ENCODE measurements around the gene ATXN2L.
"Not testable (repeated sequence)": the region's sequence is repeated elsewhere in the genome, so short reads cannot be mapped to it uniquely, and the experiment has no call there.

ATXN2L gene, protein sequence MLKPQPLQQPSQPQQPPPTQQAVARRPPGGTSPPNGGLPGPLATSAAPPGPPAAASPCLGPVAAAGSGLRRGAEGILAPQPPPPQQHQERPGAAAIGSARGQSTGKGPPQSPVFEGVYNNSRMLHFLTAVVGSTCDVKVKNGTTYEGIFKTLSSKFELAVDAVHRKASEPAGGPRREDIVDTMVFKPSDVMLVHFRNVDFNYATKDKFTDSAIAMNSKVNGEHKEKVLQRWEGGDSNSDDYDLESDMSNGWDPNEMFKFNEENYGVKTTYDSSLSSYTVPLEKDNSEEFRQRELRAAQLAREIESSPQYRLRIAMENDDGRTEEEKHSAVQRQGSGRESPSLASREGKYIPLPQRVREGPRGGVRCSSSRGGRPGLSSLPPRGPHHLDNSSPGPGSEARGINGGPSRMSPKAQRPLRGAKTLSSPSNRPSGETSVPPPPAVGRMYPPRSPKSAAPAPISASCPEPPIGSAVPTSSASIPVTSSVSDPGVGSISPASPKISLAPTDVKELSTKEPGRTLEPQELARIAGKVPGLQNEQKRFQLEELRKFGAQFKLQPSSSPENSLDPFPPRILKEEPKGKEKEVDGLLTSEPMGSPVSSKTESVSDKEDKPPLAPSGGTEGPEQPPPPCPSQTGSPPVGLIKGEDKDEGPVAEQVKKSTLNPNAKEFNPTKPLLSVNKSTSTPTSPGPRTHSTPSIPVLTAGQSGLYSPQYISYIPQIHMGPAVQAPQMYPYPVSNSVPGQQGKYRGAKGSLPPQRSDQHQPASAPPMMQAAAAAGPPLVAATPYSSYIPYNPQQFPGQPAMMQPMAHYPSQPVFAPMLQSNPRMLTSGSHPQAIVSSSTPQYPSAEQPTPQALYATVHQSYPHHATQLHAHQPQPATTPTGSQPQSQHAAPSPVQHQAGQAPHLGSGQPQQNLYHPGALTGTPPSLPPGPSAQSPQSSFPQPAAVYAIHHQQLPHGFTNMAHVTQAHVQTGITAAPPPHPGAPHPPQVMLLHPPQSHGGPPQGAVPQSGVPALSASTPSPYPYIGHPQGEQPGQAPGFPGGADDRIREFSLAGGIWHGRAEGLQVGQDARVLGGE

DNA sequence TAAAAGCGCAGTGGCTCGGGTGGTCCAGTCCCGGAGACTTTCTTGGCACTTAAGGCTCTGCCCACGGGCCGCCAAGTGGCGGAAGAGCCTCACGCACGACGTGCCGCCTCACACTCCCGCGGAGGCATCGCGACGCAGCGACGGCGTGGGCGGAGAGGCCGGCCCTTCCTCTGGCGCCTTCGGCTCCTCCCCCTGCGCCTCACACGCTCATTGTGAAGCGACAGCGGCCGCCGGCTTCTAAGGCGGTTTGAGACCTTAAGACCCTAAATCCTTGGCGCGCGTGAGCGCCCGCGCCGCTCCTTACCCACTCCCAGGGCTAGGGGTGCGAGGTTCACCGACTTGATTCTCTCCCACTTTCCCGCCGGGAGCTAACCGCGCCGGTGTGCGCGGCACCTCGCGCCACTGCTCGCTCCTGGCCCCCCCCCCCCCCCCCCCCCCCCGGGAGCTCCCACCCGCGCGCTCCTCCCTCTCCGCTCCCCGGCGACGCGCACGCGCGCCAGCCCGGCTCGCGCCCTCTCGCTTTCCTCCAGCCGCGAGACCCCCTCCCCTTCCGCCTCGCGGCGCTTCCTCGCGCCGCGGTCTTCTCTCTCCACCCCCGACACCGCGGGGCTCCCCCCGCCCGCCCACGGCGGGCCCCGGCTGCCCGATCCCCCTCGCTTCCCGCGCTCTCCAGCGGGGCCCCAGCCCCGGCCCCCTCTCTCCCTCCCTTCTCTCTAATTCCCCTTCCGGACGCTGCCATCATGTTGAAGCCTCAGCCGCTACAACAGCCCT, at the start of gene ATXN2L:
ATXN2L (plus strand) TSS at position 480 of the 771 bp plus-strand sequence; CDS start at position 741, 261 bp downstream.
- DNase-seq (ENCODE audit: low spot score) = peak; percentile 96

DNA sequence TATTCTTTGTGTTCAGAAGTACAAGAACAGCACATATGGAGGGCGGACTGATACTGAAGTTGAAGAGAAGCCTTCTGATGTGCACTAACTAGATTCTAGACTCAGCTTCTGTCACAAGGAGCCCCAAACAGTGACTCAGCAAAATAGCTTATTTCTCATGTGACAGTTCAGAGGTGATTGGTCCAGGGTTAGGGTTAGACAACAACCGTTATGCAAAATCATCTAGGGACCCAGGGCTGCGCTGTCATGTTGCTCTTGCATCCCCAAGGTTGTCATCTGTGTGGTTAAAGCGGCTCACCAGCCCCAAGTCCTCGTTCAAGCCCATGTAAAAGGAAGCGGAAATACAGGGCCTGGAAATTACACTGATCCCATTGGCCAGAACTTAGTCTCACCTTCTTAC, 41.1 kb upstream of the ATXN2L start:
- not testable (repeated sequence) for DNase-seq (ENCODE audit: low spot score)

DNA sequence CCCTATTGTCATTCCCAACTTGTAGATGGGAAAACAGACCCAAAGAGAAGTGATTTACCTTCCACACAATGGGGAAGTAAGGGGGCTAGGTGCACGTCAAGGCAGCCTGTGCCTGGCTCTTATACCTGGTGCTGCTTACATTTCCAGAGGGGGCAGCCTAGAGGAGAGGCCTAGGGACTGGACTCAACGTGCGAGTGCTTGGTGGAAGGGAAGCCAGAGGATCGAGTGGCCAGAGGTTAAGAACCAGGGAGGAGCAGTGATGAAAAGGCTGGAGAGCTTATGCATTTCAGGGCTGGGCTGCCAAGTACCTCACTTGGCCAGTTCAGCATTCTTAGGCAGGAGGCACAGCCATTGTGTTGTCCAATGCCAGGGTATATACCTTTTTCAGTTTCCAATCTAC, 40.4 kb upstream of the ATXN2L start:
- DNase-seq (ENCODE audit: low spot score) = not testable (repeated sequence)

DNA sequence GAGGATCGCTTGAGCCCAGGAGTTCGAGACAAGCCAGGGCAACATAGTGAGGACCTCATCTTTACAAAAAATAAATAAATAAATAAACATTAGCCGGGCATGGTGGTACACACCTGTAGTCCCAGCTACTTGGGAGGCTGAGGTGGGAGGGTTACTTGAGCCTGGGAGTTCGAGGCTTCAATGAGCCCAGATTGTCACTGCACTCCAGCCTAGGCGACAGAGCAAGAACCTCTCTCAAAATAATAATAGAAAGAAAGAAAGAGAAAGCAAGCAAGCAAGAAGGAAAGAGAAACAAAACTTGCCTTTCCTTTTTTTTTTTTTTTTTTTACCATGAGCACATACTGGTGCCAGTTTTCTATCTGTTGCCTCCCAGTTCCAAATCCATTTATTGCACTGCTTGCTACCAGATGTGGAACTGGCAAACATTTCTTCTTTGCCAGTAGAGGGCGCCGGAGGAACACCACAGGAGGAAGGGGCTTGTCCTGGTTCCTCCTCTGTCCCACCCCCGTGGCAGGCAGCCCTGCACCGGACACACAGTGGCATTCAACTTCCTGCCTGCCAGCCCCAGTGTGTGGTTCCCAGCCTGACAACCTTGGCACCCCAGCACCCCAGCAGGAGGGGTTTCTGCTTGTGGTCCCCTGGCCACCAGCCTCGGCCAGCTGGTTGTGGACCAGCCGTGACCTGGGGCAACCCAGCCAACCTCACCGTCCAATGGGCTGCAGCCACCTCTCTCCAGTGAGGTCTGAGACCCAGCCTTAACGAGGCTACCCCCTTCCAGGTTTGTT, 20.4 kb upstream of the ATXN2L start:
- DNase-seq (ENCODE audit: low spot score) = not testable (repeated sequence)

DNA sequence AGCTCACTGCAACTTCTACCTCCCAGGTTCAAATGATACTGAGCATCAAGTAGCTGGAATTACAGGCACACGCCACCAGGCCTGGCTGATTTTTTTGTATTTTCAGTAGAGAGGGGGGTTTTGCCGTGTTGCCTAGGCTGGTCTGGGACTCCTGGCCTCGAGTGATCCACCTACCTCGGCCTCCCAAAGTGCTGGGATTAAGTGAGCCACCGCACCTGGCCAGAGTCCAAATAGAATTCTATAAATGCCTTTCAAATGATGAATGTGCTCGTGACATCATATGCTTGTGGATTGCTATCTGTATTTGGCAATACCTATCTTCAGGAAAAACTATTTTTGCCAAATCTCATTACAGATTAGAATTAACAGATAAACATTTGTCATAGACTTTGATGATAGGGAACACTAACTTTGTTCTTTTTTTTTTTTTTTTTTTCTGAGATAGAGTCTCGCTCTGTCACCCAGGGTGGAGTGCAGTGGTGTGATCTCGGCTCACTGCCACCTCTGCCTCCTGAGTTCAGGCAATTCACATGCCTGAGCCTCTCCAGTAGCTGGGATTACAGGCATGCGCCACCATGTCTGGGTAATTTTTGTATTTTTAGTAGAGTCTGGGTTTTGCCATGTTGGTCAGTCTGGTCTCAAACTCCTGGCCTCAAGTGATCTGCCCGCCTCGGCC, 15.2 kb upstream of the ATXN2L start:
- DNase-seq (ENCODE audit: low spot score) = not testable (repeated sequence)

DNA sequence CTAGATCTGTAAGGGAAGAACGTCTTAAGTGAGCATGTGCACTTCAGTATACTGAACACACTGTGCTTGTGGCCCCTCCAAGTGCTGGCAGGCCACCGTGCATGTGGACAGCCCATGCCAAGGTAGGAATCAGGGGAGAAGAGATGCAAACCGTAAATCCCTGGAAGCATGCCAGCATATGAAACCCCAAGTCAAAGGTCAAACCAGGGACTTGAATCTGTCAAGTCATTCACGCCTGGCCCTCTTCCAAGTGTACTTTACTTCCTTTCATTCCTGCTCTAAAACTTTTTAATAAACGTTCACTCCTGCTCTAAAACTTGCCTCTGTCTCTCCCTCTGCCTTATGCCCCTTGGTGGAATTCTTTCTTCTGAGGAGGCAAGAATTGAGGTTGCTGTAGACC, 2.8 kb upstream of the ATXN2L start:
- no peak for DNase-seq (ENCODE audit: low spot score)

DNA sequence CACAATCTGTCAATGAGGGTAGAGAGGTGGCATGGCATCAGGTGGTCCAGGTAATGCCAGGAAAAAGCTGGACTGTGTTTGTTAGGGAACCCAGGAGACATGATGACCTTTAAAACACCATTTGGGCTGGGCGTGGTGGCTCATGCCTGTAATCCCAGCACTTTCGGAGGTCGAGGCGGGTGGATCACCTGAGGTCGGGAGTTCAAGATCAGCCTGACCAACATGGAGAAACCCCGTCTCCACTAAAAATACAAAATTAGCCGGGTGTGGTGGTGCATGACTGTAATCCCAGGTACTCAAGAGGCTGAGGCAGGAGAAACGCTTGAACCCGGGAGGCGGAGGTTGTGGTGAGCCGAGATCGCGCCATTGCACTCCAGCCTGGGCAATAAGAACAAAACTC, 2.3 kb upstream of the ATXN2L start:
- DNase-seq (ENCODE audit: low spot score) = not testable (repeated sequence)

DNA sequence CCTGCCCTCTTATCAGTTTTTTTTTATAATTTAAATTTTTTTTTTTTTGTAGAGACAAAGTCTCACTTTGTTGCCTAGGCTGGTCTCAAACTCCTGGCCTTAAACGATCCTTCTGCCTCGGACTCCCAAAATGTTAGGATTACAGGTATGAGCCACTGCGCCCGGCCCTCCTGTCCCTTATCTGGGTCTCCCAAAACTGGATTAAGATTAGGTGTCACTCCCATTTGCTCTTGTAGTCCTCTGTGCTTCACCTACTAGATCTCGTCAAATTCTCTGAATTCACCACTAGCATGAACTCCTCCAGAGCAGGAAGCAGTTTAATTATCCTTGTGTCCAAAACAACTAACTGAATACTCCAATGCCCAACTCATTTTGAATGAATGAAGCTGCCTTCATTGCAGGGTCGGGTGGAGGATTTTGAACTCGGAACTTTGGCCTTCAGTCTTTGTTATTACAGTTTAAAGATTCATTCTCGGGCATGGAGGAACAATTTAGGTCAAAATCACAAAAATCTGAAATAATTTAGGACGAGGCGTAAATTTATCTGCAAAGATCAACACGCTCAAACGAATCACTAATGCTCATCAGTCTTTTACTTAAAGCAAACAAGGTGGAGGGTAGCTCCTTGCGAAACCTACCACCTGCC, 802 bp upstream of the ATXN2L start:
- no peak for DNase-seq (ENCODE audit: low spot score)

DNA sequence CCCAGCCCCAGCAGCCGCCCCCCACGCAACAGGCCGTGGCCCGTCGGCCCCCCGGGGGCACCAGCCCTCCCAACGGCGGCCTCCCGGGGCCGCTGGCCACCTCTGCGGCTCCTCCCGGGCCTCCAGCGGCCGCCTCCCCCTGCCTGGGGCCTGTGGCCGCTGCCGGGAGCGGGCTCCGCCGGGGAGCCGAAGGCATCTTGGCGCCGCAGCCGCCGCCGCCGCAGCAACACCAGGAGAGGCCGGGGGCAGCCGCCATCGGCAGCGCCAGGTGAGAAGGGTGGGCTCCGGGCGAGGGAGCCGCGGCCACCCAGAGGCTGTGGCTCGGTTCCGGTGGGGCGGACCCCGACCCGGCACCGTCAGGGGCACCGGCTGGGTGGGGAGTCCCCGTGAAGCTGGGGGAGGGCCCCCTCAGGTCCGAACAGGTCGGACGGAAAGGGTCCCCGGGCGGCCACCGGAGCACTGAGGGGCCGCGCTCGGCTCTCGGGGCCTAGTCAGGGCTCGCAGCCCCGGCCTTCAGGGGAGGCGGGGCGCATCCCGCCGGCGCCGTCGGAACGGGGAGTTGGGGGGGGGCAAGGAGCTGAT, 583 bp downstream of the ATXN2L start:
- no peak for DNase-seq (ENCODE audit: low spot score)

DNA sequence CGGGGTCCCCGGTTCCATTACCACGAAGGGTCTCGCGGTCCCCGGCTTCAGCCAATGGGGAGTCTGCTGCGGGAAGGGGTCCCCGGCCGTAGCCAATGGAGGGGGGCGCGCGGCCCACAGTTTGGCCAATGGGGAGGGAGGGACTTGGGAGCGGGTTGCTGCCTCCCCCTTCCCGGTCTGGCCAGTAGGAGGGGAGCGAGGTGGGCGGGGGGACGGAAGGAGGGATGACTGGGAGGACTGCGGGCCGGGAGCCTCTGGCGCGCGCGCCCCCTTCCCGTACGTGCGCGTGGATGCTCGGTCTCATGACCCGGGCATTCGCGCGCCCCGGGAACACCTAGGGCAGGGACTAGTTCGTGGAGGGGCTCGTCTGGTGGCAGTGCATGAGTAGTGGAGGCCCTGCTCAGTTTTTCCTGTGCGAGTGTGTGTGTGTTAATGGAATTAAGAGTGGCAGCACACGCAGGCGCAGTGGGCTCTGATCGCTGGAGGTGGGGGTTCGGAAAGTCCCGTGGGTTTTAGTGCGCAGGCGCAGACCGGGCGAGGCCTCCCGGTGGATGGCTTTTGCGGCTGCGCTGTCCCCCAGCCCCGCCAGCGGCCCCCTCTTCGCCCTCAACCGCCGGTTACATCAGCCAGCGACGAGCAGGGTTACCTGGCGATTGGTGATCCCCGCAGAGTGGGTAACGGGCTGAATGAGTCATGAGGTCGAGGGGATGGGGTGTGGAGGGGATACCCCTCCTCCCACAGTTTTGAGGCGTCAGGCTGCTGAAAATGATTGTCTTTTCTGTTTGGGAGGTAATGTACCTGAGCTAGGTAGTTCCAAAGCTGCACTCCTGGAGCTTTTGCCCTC, 1.3 kb downstream of the ATXN2L start:
- DNase-seq (ENCODE audit: low spot score) = peak; percentile 99

DNA sequence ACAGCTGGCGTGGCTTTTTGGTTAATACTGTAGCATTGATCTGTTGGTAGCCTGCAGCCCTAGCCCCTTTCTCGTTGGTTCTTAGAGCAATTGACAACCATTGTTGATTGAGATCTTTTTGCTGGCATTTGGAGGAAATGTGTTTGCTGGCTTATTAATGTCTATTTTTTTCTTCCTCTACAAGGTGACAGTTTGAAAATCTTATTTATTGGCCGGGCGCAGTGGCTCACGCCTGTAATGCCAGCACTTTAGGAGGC, 1.8 kb downstream of the ATXN2L start:
- no peak for DNase-seq (ENCODE audit: low spot score)

DNA sequence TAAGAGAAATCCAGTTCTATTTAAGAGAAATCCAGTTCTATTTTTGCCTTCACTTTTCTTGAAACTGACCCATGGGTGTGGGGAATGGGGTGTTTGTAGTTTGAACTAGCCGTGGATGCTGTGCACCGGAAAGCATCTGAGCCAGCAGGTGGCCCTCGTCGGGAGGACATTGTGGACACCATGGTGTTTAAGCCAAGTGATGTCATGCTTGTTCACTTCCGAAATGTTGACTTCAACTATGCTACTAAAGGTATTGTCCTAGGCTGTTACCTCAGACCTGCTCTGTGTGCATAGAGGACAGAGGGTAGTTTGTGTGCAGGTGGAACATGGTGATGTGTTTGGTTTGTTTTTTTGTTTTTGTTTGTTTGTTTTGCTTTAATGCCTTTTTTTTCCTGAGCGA, 3.3 kb downstream of the ATXN2L start:
- DNase-seq (ENCODE audit: low spot score) = no peak

DNA sequence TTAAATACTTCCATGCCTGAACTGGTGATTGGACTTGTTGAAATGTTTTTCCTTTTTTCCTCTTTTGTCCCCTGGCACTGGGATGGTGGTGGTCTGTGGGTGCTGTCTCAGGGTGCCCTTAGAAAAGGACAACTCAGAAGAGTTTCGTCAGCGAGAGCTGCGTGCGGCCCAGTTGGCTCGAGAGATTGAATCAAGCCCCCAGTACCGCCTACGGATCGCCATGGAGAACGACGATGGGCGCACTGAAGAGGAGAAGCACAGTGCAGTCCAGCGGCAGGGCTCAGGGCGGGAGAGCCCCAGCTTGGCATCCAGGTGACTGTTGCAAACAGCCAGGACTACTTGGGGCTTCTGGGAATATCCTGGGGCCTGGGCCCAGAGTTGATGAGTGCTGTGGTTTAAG, 6.9 kb downstream of the ATXN2L start:
- no peak for DNase-seq (ENCODE audit: low spot score)

DNA sequence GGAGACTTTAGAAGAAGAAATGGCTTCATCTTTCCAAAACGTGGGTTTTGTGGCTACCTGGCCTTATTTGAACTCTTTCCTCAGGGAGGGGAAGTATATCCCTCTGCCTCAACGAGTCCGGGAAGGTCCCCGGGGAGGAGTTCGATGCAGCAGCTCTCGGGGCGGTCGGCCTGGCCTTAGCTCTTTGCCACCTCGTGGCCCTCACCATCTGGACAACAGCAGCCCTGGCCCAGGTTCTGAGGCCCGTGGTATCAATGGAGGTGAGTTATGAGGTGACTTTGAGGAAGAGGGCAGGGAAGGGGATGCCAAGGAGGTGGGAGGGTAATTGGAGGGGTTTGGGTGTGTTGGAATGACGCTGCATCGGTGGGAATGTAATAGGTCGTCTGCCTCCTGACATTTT, 7.7 kb downstream of the ATXN2L start:
- no peak for DNase-seq (ENCODE audit: low spot score)

DNA sequence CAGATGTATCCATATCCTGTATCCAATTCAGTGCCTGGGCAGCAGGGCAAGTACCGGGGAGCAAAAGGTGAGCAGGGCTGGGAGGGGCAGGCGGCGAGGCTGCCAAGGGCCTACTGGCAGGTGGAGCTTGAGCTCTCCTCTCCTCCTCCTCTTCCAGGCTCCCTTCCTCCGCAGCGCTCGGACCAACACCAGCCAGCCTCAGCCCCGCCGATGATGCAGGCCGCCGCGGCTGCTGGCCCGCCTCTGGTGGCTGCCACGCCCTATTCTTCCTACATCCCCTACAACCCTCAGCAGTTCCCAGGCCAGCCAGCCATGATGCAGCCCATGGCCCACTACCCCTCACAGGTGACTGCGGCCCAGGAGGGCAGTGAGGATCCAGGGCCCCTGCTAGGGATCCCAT, 11.6 kb downstream of the ATXN2L start:
- DNase-seq (ENCODE audit: low spot score) = no peak

DNA sequence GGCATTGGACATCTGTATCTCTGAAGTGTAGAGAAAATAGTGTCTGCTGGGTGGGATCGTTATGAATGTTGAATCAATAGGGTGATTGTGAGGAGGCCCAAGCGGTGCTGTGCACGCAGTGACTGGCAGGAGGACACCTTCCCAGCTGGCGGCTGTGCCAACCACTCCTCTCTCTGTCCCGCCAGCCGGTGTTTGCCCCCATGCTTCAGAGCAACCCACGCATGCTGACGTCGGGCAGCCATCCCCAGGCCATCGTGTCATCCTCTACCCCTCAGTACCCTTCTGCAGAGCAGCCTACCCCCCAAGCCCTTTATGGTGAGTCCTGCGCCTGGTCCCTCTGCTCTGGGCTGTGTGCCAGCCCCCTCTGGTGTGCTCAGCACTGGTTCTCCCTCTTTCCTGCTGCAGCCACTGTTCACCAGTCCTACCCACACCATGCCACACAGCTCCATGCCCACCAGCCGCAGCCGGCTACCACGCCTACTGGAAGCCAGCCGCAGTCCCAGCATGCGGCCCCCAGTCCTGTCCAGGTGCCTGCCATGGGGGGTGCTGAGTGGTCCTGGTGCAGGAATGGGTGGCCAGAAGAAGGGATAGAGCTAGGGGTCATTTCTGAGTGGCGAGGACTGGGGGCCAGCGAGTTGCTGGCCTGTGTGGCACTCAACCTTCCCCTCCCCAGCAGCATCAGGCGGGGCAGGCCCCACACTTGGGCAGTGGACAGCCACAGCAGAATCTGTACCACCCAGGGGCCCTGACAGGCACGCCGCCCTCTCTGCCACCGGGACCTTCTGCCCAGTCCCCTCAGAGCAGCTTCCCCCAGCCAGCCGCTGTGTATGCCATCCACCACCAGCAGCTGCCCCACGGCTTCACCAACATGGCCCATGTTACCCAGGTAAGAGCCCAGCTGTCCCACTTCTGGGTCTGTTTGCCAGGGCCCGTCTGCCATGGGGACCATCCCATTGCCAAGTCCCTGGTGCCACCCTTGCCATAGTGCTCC, 12.4 kb downstream of the ATXN2L start:
- DNase-seq (ENCODE audit: low spot score) = no peak

DNA sequence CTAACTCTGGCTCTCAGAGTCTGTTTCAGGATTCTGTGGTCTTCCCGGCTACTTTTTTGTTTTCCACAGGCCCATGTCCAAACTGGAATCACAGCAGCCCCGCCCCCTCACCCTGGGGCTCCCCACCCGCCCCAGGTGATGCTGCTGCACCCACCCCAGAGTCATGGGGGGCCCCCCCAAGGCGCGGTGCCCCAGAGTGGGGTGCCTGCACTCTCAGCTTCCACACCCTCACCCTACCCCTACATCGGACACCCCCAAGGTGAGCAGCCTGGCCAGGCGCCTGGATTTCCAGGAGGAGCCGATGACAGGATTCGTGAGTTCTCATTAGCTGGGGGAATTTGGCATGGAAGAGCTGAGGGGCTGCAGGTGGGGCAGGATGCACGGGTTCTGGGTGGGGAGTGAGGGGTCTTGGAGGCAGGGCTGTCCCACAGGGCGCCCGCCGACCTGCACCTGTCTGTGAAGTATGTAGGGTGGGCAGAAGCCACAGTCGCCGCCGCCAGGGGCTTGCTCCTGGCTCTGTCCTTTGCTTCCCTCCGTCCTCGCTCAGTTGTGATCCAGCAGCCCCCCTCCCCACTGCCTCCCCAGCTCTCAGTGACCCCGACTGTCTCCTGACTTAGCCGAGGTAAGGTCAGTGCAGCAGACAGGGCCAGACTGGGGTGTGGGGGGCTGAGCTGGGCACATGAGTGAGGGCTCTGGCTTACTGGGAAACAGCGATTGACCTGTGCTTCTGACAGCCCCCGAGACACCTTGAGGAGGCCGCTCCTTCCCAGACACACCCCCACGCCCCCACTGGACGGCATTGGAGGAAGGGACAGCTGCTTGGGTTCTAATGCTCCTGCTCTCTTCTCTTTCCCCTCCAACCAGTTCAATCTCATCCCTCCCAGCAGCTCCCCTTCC, 13.3 kb downstream of the ATXN2L start:
- no peak for DNase-seq (ENCODE audit: low spot score)

Data from hepatic stellate cell (primary cell).